B cell (primary cell): Measurements from ENCODE around the gene HOXA1. TPM values are rescaled to one million over a fixed set of nuclear protein-coding genes. Genes with fewer than 3 reads are reported as not detected.

Source experiments
- ATAC-seq: fragments of 200-7000 bp; cut with Tn5 transposase; one replicate; pipeline ENCODE4 v1.10.0; 2021; ENCODE audit warnings: low read depth, mild to moderate bottlenecking, moderate number of reproducible peaks, moderate library complexity
- CTCF ChIA-PET: fragments of 350-600 bp; sonication (Branson Sonifier 250); formaldehyde crosslinking; loops from one replicate; lab custom pipeline; 2021; ENCODE audit warnings: antibody characterized with exemption, inconsistent platforms; lab: Charles Lee
- POLR2A ChIA-PET: fragments of 350-600 bp; sonication (Branson Sonifier 250); formaldehyde crosslinking; loops from one replicate; lab custom pipeline; 2021; ENCODE audit warnings: antibody characterized with exemption; lab: Charles Lee
- DNase-seq: peaks from one replicate; pipeline ENCODE4 v3.0.0; 2013
- H2AFZ ChIP-seq: 2 replicates; pipeline ENCODE4 v1.6.1; 2012; ENCODE audit warnings: mild to moderate bottlenecking, low read depth, low read length; ENCODE audit not compliant: insufficient read depth, poor library complexity, severe bottlenecking
- H3K27ac ChIP-seq, 2 donors: 1 replicate in 1 of 2; 2 replicates in 1 of 2; pipeline ENCODE4 v1.5.1; 2012 to 2013; ENCODE audit warnings: low read length in 2 of 2, mild to moderate bottlenecking in 2 of 2, moderate library complexity in 1 of 2
- H3K27me3 ChIP-seq, 4 experiments: fragments of 200-600 bp in 1 of 4; sonication (generic) in 1 of 4; replicated peaks in 1 of 4; 1 replicate in 2 of 4; 2 replicates in 2 of 4; pipeline versions ENCODE4 v1.6.1 to v1.7.0; 2013 to 2016; ENCODE audit warnings: low read length in 3 of 4, mild to moderate bottlenecking in 2 of 4, mixed read lengths in 1 of 4, moderate library complexity in 1 of 4; ENCODE audit not compliant: insufficient read depth in 4 of 4, control insufficient read depth in 3 of 4; ENCODE audit errors: control extremely low read depth in 1 of 4
- H3K36me3 ChIP-seq, 2 experiments: replicated peaks in 1 of 2; 1 replicate in 1 of 2; 2 replicates in 1 of 2; pipeline versions ENCODE4 v1.6.1 to v1.7.1; 2013; ENCODE audit warnings: low read length in 1 of 2; ENCODE audit not compliant: insufficient read depth in 2 of 2, control insufficient read depth in 1 of 2; ENCODE audit errors: control extremely low read depth in 1 of 2, extremely low read depth in 1 of 2
- H3K4me1 ChIP-seq, 2 donors: fragments of 200-600 bp in 1 of 2; sonication (generic) in 1 of 2; 1 replicate in 1 of 2; 2 replicates in 1 of 2; pipeline versions ENCODE4 v1.5.1 to v1.6.1; 2013 to 2017; ENCODE audit warnings: low read length in 2 of 2; ENCODE audit not compliant: control insufficient read depth in 2 of 2, insufficient read depth in 2 of 2
- H3K4me2 ChIP-seq: replicated peaks from 2 replicates; pipeline ENCODE3; 2012; ENCODE audit warnings: mild to moderate bottlenecking, low read depth, low read length; ENCODE audit not compliant: poor library complexity, severe bottlenecking
- H3K4me3 ChIP-seq, 5 experiments: fragments of 200-600 bp in 1 of 5; sonication (generic) in 1 of 5; 1 replicate in 3 of 5; 2 replicates in 2 of 5; pipeline versions ENCODE4 v1.5.1 to v1.7.0; 2011 to 2016; ENCODE audit warnings: low read length in 4 of 5, mild to moderate bottlenecking in 4 of 5, low read depth in 2 of 5, control low read depth in 1 of 5, moderate library complexity in 1 of 5; ENCODE audit not compliant: insufficient read depth in 1 of 5; ENCODE audit errors: control extremely low read depth in 1 of 5, extremely low read depth in 1 of 5
- H3K79me2 ChIP-seq: fragments of 200-600 bp; sonication (generic); one replicate; pipeline ENCODE4 v1.6.0; 2016; ENCODE audit warnings: low read length; ENCODE audit not compliant: control insufficient read depth, insufficient read depth
- H3K9ac ChIP-seq: fragments of 200-600 bp; sonication (generic); 2 replicates; pipeline ENCODE4 v1.6.1; 2017; ENCODE audit warnings: mild to moderate bottlenecking, low read length, moderate library complexity
- H3K9me3 ChIP-seq, 3 donors: one replicate each; pipeline versions ENCODE4 v1.6.1 to v1.7.1; 2013; ENCODE audit warnings: low read length in 2 of 3; ENCODE audit not compliant: control insufficient read depth in 2 of 3, insufficient read depth in 1 of 3; ENCODE audit errors: control extremely low read depth in 1 of 3
- H4K20me1 ChIP-seq: 2 replicates; pipeline ENCODE4 v1.6.0; 2012; ENCODE audit warnings: mild to moderate bottlenecking, low read length; ENCODE audit not compliant: insufficient read depth, control insufficient read depth, poor library complexity, severe bottlenecking
- H3K27ac Mint-ChIP-seq: one replicate; pipeline ENCODE4 v1.8.0; 2021; ENCODE audit warnings: mixed read lengths
- H3K27me3 Mint-ChIP-seq: one replicate; pipeline ENCODE4 v1.8.0; 2021; ENCODE audit warnings: mixed read lengths
- H3K4me1 Mint-ChIP-seq: one replicate; pipeline ENCODE4 v1.8.0; 2021; ENCODE audit warnings: mixed read lengths
- H3K4me3 Mint-ChIP-seq: one replicate; pipeline ENCODE4 v1.8.0; 2021; ENCODE audit warnings: mixed read lengths
- H3K9me3 Mint-ChIP-seq: one replicate; pipeline ENCODE4 v1.8.0; 2022; ENCODE audit warnings: mixed read lengths; ENCODE audit not compliant: insufficient read depth
- EZH2 ChIP-seq: IDR thresholded peaks from 2 replicates; pipeline ENCODE4 v1.6.1; 2012; ENCODE audit warnings: borderline replicate concordance, low read depth, mild to moderate bottlenecking, moderate library complexity, low read length; ENCODE audit not compliant: insufficient read depth, poor library complexity, severe bottlenecking
- WGBS: methylation state at CpG from one replicate; pipeline ENCODE4 v1.1.5; 2013; ENCODE audit warnings: missing lambda C conversion rate; ENCODE audit not compliant: insufficient coverage; 5-methylcytosine and 5-hydroxymethylcytosine counted together
- intact Hi-C: fragments of 100-400 bp; cut with micrococcal nuclease; formaldehyde crosslinking; loops from one replicate; pipeline ENCODE4 v1.10.0; 2022
- polyA plus RNA-seq: library from polyadenylated mRNA; depleted of rRNA; stranded (reverse); fragments of >200 nt; gene quantifications from 2 replicates; pipeline ENCODE4 v1.2.3, GENCODE V29; 2012
- total RNA-seq, 2 donors: library from RNA; stranded (reverse); fragments of 120-200 nt in 1 of 2; gene quantifications; 1 replicate in 1 of 2; 2 replicates in 1 of 2; pipeline versions ENCODE4 v1.2.3 to v1.2.4, GENCODE V29; 2013 to 2022
- TF ChIP-seq, protein P1 (sequence below): fragments of 200-600 bp; IDR thresholded peaks from one replicate; pipeline ENCODE4 v1.8.0; 2022; ENCODE audit warnings: antibody characterized with exemption, mild to moderate bottlenecking

Gene HOXA1
- total and polyA plus RNA-seq, 2 donors (not counting 1 experiment from before 2014, with no cell fraction given): 0.13 to 0.37 TPM

DNA sequence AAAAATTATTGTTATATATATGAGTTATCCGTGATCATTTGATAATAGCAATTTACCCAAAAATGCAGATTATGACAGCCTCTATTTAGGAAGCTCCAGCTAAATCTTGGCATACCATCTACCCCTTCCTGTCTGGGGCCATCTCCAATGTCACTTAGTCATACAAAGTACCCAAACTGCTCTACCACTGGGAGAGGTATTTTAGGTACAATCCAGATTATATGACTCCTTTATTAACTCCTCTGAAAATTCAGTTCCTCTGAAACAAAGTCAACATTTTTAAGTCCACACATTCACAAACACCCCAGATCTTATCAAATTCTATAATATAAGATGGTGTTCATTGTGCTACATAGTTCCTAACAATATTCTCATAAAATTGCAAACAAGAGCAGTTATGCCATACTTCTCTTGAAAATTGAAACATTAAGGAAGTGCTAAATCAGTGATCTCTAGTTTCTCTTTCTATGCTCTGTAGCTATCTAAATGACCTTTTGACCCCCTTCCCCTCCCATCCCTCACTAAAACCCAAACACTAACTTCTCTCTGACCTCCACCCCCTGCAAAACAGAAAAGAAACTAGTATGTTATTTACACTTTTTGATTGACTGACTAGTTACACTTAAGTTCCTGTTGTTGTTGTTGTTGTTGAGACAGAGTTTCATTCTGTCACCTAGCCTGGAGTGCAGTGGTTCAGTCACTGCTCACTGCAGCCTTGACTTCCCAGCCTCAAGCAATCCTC, 16.4 kb downstream of the HOXA1 start:
- CTCF ChIA-PET: no interaction called here
- Mint-ChIP-seq H3K4me1 (peaks cover 6% of the 10 kb centered on the region), H3K4me3 (no peak overlapping the region), H3K9me3 (no peaks in the 10 kb centered on the region), H3K27me3 (peaks cover under 1% of the 10 kb centered on the region), H3K27ac (no peak overlapping the region)
- no peaks in the 10 kb centered on the region for H3K27me3 ChIP-seq
- H3K36me3 ChIP-seq: no peaks in the 10 kb centered on the region
- POLR2A ChIA-PET: no interaction called here
- TF ChIP-seq EZH2: no peak
- TF ChIP-seq, protein P1, sequence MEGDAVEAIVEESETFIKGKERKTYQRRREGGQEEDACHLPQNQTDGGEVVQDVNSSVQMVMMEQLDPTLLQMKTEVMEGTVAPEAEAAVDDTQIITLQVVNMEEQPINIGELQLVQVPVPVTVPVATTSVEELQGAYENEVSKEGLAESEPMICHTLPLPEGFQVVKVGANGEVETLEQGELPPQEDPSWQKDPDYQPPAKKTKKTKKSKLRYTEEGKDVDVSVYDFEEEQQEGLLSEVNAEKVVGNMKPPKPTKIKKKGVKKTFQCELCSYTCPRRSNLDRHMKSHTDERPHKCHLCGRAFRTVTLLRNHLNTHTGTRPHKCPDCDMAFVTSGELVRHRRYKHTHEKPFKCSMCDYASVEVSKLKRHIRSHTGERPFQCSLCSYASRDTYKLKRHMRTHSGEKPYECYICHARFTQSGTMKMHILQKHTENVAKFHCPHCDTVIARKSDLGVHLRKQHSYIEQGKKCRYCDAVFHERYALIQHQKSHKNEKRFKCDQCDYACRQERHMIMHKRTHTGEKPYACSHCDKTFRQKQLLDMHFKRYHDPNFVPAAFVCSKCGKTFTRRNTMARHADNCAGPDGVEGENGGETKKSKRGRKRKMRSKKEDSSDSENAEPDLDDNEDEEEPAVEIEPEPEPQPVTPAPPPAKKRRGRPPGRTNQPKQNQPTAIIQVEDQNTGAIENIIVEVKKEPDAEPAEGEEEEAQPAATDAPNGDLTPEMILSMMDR: no peak
- H3K79me2 ChIP-seq: no peaks in the 10 kb centered on the region
- intact Hi-C loops: no loop called here
- DNase-seq (no peak), ATAC-seq (no peak)
- H3K4me1 ChIP-seq: peaks cover 0 to 2% of the 10 kb centered on the region in 2 donors
- H3K27ac ChIP-seq: no peak overlapping the region
- no peaks in the 10 kb centered on the region for H4K20me1 ChIP-seq
- WGBS: no CpG with 5 or more reads among the region's 1 CpG
- H3K9ac ChIP-seq: no peak overlapping the region
- H2AFZ ChIP-seq: no peak overlapping the region
- peaks cover 0 to 4% (median 0%) of the 10 kb centered on the region in 3 donors for H3K9me3 ChIP-seq
- no peak overlapping the region for H3K4me3 ChIP-seq
- no peak overlapping the region for H3K4me2 ChIP-seq

DNA sequence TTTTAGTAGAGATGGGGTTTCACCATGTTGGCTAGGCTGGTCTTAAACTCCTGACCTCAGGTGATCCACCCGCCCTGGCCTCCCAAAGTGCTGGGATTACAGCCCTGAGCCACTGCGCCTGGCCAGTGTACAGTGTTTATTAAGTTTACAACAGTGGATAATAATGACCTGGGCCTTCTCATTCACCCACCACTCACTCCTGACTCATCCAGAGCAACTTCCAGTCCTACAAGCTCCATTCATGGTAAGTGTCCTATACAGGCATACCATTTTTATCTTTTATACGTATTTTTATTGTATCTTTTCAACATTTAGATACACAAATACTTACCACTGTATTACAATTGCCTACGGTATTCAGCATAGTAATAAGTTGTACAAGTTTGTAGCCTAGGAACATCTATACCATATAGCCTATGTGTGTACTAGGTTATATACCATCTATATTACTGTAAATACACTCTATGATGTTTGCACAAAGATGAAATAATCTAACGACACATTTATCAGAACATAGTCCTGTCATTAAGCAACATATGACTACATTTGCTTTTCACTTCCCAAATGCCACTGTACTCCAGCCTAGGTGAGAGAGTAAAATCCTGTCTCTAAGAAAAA, 17.1 kb downstream of the HOXA1 start:
- Mint-ChIP-seq H3K4me3 (no peak overlapping the region), H3K27me3 (peaks cover 6% of the 10 kb centered on the region), H3K4me1 (peaks cover 6% of the 10 kb centered on the region), H3K9me3 (no peaks in the 10 kb centered on the region), H3K27ac (no peak overlapping the region)
- no CpG with 5 or more reads among the region's 5 CpGs for WGBS
- no peak for ATAC-seq
- peaks cover 0 to 2% of the 10 kb centered on the region in 2 donors for H3K4me1 ChIP-seq
- no peaks in the 10 kb centered on the region for H3K27me3 ChIP-seq
- ChIA-PET CTCF (no interaction called here), POLR2A (no interaction called here)
- TF ChIP-seq, protein P1: no peak
- TF ChIP-seq EZH2: no peak
- H3K9me3 ChIP-seq: peaks cover 0 to 4% (median 0%) of the 10 kb centered on the region in 3 donors
- no peak overlapping the region for H3K9ac ChIP-seq
- no peaks in the 10 kb centered on the region for H3K36me3 ChIP-seq
- H3K4me2 ChIP-seq: no peak overlapping the region
- H2AFZ ChIP-seq: no peak overlapping the region
- H3K79me2 ChIP-seq: no peaks in the 10 kb centered on the region
- intact Hi-C loops: no loop called here
- no peak overlapping the region for H3K27ac ChIP-seq
- DNase-seq: no peak
- H4K20me1 ChIP-seq: no peaks in the 10 kb centered on the region
- H3K4me3 ChIP-seq: no peak overlapping the region
